Ishikawa (cell line): ENCODE measurements around the gene ALDH2.

Source experiments
- CEBPB ChIP-seq: IDR thresholded peaks from 2 replicates; pipeline ENCODE4 v1.6.1; 2012
- CREB1 ChIP-seq: IDR thresholded peaks from 2 replicates; pipeline ENCODE4 v1.6.1; 2012; ENCODE audit warnings: low read depth
- EGR1 ChIP-seq: IDR thresholded peaks from 2 replicates; pipeline ENCODE4 v1.6.1; 2012
- EP300 ChIP-seq: IDR thresholded peaks from 2 replicates; pipeline ENCODE4 v1.6.1; 2012; ENCODE audit warnings: borderline replicate concordance
- FOXM1 ChIP-seq: IDR thresholded peaks from 2 replicates; pipeline ENCODE4 v1.6.1; 2012; ENCODE audit warnings: low read depth, borderline replicate concordance
- NFIC ChIP-seq: IDR thresholded peaks from 2 replicates; pipeline ENCODE4 v1.6.1; 2012
- RAD21 ChIP-seq: IDR thresholded peaks from 2 replicates; pipeline ENCODE4 v1.6.1; 2012; ENCODE audit warnings: low read depth
- TAF1 ChIP-seq: IDR thresholded peaks from 2 replicates; pipeline ENCODE4 v1.6.1; 2012; ENCODE audit warnings: low read depth, mild to moderate bottlenecking
- TCF12 ChIP-seq: IDR thresholded peaks from 2 replicates; pipeline ENCODE4 v1.6.1; 2012; ENCODE audit warnings: low read depth
- TEAD4 ChIP-seq: IDR thresholded peaks from 2 replicates; pipeline ENCODE4 v1.6.1; 2012
- USF1 ChIP-seq: IDR thresholded peaks from 2 replicates; pipeline ENCODE4 v1.6.1; 2012
- YY1 ChIP-seq: IDR thresholded peaks from 2 replicates; pipeline ENCODE4 v1.6.1; 2012; ENCODE audit warnings: low read depth
- ZBTB7A ChIP-seq: IDR thresholded peaks from 2 replicates; pipeline ENCODE4 v1.6.1; 2012; ENCODE audit warnings: low read depth
- TF ChIP-seq, protein P1 (sequence below): IDR thresholded peaks from 2 replicates; pipeline ENCODE4 v1.6.1; 2012; ENCODE audit warnings: low read depth, mild to moderate bottlenecking
- TF ChIP-seq, protein P2 (sequence below): IDR thresholded peaks from 2 replicates; pipeline ENCODE4 v1.6.1; 2012

The ALDH2 gene

DNA sequence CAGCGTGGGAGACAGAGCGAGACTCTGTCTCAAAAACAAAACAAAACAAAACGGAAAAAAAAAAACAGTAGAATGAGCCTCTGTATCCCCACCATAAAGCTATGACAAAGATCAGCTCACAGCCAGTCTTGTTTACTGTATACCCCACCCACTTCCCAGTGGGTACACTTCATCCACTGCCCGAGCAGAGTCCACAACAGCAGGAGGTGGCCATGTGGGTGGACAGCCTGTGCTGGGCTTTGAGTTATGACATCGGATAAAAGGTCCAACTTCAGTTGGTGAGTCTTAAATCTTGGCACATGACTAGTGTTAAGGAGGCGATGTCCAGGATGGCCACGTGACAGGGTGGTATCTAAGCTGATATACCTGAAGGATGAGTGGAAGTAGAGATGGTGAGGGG, 40.5 kb downstream of the ALDH2 start:
- TF ChIP-seq EP300 (no peak), USF1 (peak; percentile 73), EGR1 (peak; percentile 65)

- TF ChIP-seq EGR1 (no peak), YY1 (no peak), EP300 (no peak), RAD21 (peak; percentile 86)
Measured at GRCh38 chr12:111812881-111813741, 46.4 kb downstream of the ALDH2 start.

DNA sequence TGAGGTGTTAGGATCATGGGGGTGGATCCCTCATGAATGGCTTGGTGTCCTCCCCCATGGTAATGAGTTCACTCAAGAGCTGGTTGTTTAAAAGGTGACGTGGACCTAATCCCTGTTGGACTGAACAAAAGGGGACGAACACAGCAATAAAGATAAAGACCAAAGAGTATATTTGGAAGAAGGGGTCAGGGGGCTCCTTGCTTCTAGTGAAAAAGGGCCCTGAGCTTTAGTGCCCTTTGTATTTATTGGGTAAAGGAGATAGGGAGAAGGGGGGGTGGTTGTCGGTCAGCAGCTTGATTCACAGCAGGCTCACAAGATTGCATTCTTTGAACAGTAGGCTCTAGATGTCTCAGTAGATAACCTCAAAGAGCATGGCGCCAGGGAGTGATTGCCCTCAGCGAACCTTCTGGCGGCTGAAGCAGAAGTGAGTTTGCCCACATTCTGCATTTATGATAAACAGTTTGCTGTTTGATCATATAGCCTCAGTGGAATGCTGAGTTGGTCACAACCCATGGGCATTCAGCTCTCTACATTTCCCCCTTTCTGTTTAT, 49.4 kb downstream of the ALDH2 start:
- TF ChIP-seq EP300: no peak
- TF ChIP-seq, protein P1, sequence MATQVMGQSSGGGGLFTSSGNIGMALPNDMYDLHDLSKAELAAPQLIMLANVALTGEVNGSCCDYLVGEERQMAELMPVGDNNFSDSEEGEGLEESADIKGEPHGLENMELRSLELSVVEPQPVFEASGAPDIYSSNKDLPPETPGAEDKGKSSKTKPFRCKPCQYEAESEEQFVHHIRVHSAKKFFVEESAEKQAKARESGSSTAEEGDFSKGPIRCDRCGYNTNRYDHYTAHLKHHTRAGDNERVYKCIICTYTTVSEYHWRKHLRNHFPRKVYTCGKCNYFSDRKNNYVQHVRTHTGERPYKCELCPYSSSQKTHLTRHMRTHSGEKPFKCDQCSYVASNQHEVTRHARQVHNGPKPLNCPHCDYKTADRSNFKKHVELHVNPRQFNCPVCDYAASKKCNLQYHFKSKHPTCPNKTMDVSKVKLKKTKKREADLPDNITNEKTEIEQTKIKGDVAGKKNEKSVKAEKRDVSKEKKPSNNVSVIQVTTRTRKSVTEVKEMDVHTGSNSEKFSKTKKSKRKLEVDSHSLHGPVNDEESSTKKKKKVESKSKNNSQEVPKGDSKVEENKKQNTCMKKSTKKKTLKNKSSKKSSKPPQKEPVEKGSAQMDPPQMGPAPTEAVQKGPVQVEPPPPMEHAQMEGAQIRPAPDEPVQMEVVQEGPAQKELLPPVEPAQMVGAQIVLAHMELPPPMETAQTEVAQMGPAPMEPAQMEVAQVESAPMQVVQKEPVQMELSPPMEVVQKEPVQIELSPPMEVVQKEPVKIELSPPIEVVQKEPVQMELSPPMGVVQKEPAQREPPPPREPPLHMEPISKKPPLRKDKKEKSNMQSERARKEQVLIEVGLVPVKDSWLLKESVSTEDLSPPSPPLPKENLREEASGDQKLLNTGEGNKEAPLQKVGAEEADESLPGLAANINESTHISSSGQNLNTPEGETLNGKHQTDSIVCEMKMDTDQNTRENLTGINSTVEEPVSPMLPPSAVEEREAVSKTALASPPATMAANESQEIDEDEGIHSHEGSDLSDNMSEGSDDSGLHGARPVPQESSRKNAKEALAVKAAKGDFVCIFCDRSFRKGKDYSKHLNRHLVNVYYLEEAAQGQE: no peak
- TF ChIP-seq YY1: no peak
- TF ChIP-seq, protein P2, sequence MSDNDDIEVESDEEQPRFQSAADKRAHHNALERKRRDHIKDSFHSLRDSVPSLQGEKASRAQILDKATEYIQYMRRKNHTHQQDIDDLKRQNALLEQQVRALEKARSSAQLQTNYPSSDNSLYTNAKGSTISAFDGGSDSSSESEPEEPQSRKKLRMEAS: no peak

DNA sequence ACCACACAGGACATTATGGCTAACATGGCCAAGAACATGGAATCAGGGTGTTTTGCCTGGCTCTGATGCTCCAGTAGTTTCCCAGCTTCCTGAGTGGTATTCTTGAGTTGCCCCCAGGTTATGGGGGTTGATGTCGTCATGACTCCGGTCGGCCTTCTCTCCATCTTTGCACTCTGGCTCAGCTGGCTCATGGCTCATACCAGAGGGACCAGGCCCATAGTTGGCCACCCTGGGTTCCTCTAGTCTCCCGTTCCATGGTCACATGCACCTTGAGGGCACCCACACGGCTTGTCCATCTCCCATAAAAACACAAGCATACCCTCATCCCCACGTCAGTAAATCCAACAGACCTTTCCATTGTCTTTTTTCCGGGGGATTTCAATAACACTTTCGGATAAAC, 51.6 kb downstream of the ALDH2 start:
- TF ChIP-seq YY1: no peak
- TF ChIP-seq TEAD4: no peak
- TF ChIP-seq NFIC: no peak
- no peak for TF ChIP-seq CREB1
- no peak for TF ChIP-seq CEBPB
- TF ChIP-seq, protein P1: no peak
- TF ChIP-seq ZBTB7A: no peak
- no peak for TF ChIP-seq EGR1
- TF ChIP-seq TAF1: no peak
- TF ChIP-seq FOXM1: no peak
- TF ChIP-seq USF1: no peak

GRCh38 chr12:111819191-111820158, 52.7 kb downstream of the ALDH2 start:
- TF ChIP-seq FOXM1: no peak
- TF ChIP-seq TEAD4: no peak
- no peak for TF ChIP-seq EP300
- TF ChIP-seq ZBTB7A: no peak
- no peak for TF ChIP-seq USF1
- TF ChIP-seq, protein P1: no peak
- TF ChIP-seq NFIC: no peak
- no peak for TF ChIP-seq YY1
- TF ChIP-seq CREB1: no peak
- TF ChIP-seq CEBPB: no peak
- no peak for TF ChIP-seq TCF12
- TF ChIP-seq TAF1: no peak
- no peak for TF ChIP-seq RAD21
- no peak for TF ChIP-seq EGR1
- TF ChIP-seq, protein P2: no peak
